Measurements from ENCODE around the gene PDSS2.

The PDSS2 gene

GRCh38 chr6:107416145-107416544 is 43.2 kb downstream of the PDSS2 start:
- no peak overlapping the region for H3K4me3 ChIP-seq (ENCODE audit: low read depth, low read length)
- TF ChIP-seq CTCF (IDR thresholded peaks at IDR 0.05; ENCODE audit: borderline replicate concordance, insufficient read depth, low read depth, low read length): no peak

GRCh38 chr6:107413966-107414645 is 45.3 kb downstream of the PDSS2 start:
- TF ChIP-seq CTCF (IDR thresholded peaks at IDR 0.05; ENCODE audit: borderline replicate concordance, insufficient read depth, low read depth, low read length): no peak
- no peak overlapping the region for H3K4me3 ChIP-seq (ENCODE audit: low read depth, low read length)

- TF ChIP-seq CTCF (IDR thresholded peaks at IDR 0.05; ENCODE audit: borderline replicate concordance, insufficient read depth, low read depth, low read length): no peak
- H3K4me3 ChIP-seq (ENCODE audit: low read depth, low read length): no peak overlapping the region
These were observed 48.2 kb downstream of the PDSS2 start for GRCh38 chr6:107411161-107411560.

- no peak for TF ChIP-seq CTCF (IDR thresholded peaks at IDR 0.05; ENCODE audit: borderline replicate concordance, insufficient read depth, low read depth, low read length)
These were observed 49.4 kb downstream of the PDSS2 start for GRCh38 chr6:107409942-107410341.

GRCh38 chr6:107408714-107409113 is 50.6 kb downstream of the PDSS2 start:
- TF ChIP-seq CTCF (IDR thresholded peaks at IDR 0.05; ENCODE audit: borderline replicate concordance, insufficient read depth, low read depth, low read length): no peak

More at GRCh38 chr6:107409942-107410341, 49.4 kb downstream of the PDSS2 start:
- no peak overlapping the region for H3K4me3 ChIP-seq (ENCODE audit: low read depth, low read length)

GRCh38 chr6:107405002-107405401 is 54.4 kb downstream of the PDSS2 start:
- TF ChIP-seq CTCF (IDR thresholded peaks at IDR 0.05; ENCODE audit: borderline replicate concordance, insufficient read depth, low read depth, low read length): no peak
- no peak overlapping the region for H3K4me3 ChIP-seq (ENCODE audit: low read depth, low read length)

More at GRCh38 chr6:107408714-107409113, 50.6 kb downstream of the PDSS2 start:
- H3K4me3 ChIP-seq (ENCODE audit: low read depth, low read length): no peak overlapping the region

GRCh38 chr6:107402533-107402932 is 56.8 kb downstream of the PDSS2 start:
- no peak overlapping the region for H3K4me3 ChIP-seq (ENCODE audit: low read depth, low read length)
- no peak for TF ChIP-seq CTCF (IDR thresholded peaks at IDR 0.05; ENCODE audit: borderline replicate concordance, insufficient read depth, low read depth, low read length)
